DLD1 (cell line): ENCODE results near the gene CDH10.

Experiments
- in situ Hi-C: cut with HindIII; loops from 2 replicates; pipeline ENCODE4 v1.10.0; 2017; ENCODE audit warnings: low sequenced_read_pairs

CDH10 gene

DNA sequence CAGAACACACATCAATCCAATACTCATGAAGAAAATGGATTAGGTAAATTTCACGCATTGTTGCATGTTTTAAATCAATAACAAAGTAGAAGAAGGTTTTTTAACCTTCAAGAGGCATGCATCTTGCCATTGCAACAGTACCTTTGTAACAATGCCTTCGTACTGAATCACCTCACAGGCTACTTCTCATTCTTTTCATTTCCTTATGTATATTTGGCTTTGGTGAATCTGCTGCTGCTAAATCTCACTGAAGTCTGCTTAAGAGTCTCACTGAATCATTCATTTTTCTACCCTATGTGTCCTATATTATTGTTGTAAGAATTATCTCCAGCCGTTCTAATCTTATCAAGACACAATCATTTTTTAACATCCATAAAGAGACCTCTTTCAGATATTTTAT lies 152.5 kb downstream of the CDH10 start:
- in situ Hi-C loops, result no loop called here

DNA sequence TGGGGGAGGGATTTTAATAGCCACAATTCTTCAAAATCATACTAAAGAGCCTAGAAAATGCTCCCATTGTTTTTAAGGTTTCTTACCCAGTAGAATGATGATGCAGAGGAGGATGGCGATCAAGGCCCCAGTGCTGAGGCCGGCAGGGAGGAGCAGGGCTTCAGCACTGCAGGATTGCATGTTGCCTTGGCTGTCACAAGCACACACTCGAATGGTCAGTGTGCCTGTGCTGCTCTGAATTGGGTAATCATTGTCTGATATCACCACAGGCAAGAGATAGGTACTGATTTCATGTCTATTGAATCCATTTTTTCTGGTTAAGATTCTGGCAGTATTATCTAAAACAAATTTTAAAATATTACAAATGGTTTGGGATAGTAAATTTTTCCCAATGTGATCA lies 153.3 kb downstream of the CDH10 start:
- in situ Hi-C loops, result no loop called here

DNA sequence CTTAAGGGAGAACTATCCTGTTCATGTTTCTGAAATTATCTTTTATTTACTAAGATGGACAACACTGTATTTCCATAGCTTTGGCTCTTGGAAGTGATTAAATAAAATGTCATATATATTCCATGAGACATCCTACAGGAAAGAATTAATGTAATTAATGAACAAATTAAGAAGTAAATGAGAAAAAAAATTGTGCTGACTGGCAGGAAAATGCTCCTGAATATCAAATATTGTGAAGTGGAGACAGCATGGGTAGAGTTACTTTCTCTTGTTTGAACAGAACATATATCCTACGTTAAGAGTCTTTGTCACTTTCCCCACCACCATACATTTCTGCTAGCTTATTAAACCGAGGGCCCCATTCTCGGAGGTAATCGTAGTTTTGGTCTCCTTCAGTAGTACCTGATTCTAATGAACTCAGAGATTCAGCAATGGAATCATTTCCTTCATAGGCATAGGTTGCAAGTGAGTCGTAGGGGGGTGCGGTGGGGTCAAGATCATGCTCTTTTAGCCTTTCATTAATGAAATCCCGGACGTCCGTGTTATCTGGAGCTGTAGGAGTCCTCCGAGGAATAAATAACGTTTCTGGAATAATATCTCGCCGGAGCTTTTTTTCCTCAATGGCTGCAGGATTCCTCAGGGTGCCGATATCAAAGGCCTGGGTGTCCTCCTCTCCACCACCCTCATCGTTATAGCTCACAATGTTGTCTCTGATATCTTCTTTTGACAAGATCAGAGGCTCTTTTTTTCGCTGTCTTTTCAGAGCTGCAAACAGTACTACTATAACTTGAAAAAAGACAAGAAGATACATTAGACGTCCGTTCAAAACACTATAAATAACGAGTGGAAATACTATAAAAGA lies 157.2 kb downstream of the CDH10 start:
- in situ Hi-C loops, result no loop called here

DNA sequence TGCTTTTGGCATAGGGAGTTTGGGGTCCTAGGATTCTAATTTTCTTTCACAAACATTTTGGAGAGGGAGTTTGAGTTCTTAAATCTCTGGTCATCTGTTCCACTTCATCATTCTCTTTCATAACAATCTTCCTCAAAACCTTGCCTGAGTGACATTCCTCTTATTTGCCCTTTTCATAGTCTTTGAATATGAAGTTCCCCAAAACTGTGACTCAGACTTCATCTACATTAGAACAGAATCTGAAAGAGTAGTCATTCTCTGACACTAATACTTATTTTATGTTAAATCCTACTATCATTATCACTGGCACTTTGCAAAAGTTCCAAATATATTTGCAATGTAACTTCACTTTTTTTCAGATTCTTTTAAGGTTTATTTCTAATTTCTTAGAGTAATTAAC lies 163.8 kb downstream of the CDH10 start:
- in situ Hi-C loops, result no loop called here

DNA sequence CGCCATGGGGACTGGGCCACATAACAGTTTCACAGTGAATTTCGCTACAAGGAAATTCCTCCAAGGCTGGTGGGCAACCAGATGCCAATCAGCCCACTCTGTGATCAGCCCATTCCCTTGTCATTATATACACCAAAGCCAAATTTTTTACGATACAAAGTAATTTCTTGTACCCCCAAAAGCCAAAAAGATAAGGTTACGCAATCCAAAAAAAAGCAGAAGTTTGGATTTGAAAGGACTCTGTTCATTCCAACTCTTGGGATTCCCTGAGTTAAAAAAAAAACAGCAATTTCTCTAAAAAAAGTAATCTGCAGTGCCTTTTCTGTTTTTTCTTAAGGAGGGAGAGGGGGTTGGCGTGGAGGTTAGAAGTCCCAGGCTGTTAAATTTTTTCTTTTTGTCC lies 166.8 kb downstream of the CDH10 start:
- in situ Hi-C loops, result no loop called here

DNA sequence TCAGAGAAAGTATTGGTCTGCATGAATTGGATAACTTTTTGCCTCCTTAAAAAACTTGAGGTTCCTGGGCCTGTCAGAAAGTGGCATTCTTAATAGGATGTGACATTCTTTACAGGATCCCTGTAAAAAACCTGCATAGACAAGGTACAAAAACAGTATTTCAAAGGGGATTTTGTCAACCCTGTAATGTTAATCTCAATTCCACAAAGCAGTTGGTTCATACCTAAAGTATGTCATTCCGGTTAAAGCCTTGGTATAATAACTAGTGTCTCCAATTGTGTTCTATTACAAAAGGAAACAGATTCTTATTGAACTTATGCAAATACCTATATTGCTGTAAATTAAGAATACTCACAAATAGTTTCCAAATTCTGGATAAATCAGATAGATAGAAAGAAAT lies 169.7 kb downstream of the CDH10 start:
- in situ Hi-C loops, result no loop called here

DNA sequence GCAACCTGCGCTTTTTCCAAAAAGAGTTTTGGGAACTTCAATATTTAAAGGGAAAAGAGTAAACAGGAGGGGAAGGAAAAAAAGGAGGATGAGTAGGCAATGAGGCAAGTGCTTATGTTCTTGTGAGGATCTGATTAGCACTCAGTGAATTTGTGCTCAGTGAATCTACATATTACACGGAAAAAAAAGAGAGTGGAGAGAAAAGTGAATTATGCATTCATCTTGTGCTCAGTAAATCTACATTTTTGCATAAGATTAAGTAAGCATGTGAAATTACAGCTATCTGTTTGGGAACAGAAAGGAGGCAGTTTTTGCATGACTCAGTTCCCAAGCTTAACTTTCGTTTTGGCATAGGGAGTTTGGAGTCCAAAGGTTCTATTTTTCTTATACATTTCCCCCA lies 170.1 kb downstream of the CDH10 start:
- in situ Hi-C loops, result no loop called here

DNA sequence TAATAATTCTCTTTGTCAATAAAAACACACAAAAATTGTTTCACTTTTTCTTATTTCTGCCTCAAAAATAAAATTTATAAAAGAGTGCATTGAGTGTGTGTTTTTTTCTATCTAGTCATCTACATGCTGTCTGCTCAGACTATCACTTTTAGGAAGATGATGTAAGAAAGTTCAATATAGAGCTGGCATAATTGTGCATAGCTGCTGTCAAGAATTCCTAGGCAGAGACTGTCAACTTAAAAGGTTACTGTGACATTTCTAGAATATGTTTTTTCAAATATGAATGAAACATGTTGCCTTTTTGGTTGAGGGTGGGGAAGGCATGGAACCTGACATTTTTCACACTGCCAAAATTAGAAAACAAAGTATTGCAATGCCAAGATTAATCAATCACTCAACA lies 172.3 kb downstream of the CDH10 start:
- in situ Hi-C loops, result no loop called here

DNA sequence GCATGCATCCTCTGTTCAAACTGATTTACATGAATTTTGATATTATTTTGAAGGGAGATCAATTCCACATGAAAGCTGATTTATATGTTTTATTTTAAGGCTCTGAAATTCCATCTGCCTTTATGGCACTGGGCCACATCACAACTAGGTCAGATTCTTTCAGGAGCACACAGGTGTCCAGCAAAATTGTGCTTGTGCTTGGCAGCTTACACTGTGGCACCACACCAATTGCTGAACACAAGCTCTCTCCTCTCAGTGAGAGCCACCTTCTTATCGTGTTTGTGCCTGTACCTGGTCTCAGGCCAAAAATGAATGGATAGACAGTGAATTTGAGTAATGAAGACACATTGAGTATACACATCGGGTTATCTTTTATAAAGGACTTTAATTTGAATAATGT lies 200.4 kb downstream of the CDH10 start:
- in situ Hi-C loops, result no loop called here

DNA sequence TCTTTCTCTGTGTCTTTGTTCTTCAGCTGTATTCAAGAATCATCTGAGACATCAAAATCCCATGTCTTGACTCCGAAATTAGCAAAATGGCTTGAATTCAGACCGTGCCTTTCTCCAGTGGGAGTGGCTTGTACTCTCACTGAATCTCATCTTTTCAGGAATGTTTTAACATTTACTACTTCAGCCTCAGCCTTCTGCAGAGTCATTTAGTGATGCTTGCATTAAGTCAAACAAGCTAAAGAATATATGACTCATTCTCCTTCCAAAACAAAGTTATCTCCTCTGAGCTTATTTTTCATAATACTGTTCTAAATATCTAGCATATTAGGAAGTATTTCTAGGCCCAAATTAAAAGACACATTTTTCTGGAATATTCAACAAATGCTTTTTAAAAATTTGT lies 205.3 kb downstream of the CDH10 start:
- in situ Hi-C loops, result no loop called here
